Spleen (tissue), 11 donors: ENCODE data around the gene CWC22. TPM values are rescaled to one million over a fixed set of nuclear protein-coding genes. Genes with fewer than 3 reads are reported as not detected.
"Not testable (repeated sequence)": the region's sequence is repeated elsewhere in the genome, so short reads cannot be mapped to it uniquely, and the experiment has no call there.

ENCODE experiments used
- DNase-seq: peaks from one replicate; pipeline ENCODE4 v3.0.0-alpha.2; 2020
- H3K27ac ChIP-seq, 8 donors: fragments of 200-600 bp; sonication (generic) in 7 of 8; 1 replicate in 4 of 8; 2 replicates in 4 of 8; pipeline versions ENCODE4 v1.5.0 to v1.8.0; 2016 to 2021; ENCODE audit warnings: inconsistent platforms in 4 of 8, mild to moderate bottlenecking in 4 of 8, moderate library complexity in 1 of 8
- H3K27me3 ChIP-seq, 7 donors: fragments of 200-600 bp; sonication (generic) in 6 of 7; replicated peaks in 1 of 7; 1 replicate in 4 of 7; 2 replicates in 3 of 7; pipeline versions ENCODE4 v1.5.0 to v1.8.0; 2016 to 2021; ENCODE audit warnings: inconsistent platforms in 3 of 7, mild to moderate bottlenecking in 1 of 7
- H3K36me3 ChIP-seq, 6 donors: fragments of 200-600 bp; sonication (generic) in 5 of 6; 1 replicate in 4 of 6; 2 replicates in 2 of 6; pipeline versions ENCODE4 v1.5.0 to v1.8.0; 2016 to 2021; ENCODE audit warnings: inconsistent platforms in 2 of 6
- H3K4me1 ChIP-seq, 6 donors: fragments of 200-600 bp; sonication (generic) in 5 of 6; 1 replicate in 3 of 6; 2 replicates in 3 of 6; pipeline versions ENCODE4 v1.5.0 to v1.8.0; 2016 to 2021; ENCODE audit warnings: inconsistent platforms in 3 of 6
- H3K4me3 ChIP-seq, 8 donors: fragments of 200-600 bp; sonication (generic) in 7 of 8; 1 replicate in 4 of 8; 2 replicates in 4 of 8; pipeline versions ENCODE4 v1.5.0 to v1.8.0; 2016 to 2021; ENCODE audit warnings: inconsistent platforms in 4 of 8, mild to moderate bottlenecking in 4 of 8, moderate library complexity in 2 of 8
- H3K9me3 ChIP-seq, 8 donors: fragments of 200-600 bp; sonication (generic) in 7 of 8; 1 replicate in 4 of 8; 2 replicates in 4 of 8; pipeline versions ENCODE4 v1.5.0 to v1.8.0; 2016 to 2021; ENCODE audit warnings: inconsistent platforms in 4 of 8
- POLR2A ChIP-seq, 3 donors: fragments of 450-650 bp; IDR thresholded peaks; one replicate each; pipeline ENCODE4 v1.5.1; 2017; ENCODE audit warnings: antibody characterized with exemption in 3 of 3, mild to moderate bottlenecking in 1 of 3
- POLR2AphosphoS5 ChIP-seq, 3 donors: sonication (generic); formaldehyde crosslinking; IDR thresholded peaks; one replicate each; pipeline ENCODE4 v1.5.1; 2017; ENCODE audit warnings: antibody characterized with exemption in 3 of 3
- WGBS, 5 donors: extraction: QIAGEN DNeasy Blood & Tissue Kit in 3 of 5; methylation state at CpG; one replicate each; pipeline versions ENCODE4 v1.1.5 to v1.1.7; 2013 to 2018; 5-methylcytosine and 5-hydroxymethylcytosine counted together
- intact Hi-C: fragments of 100-400 bp; cut with DNase I; formaldehyde crosslinking; loops from one replicate; pipeline ENCODE4 v1.15.0; 2023; ENCODE audit warnings: low total_unique reads
- polyA plus RNA-seq, 3 donors: library from polyadenylated mRNA; stranded (reverse); fragments of 200-250 nt; gene quantifications; one replicate each; pipeline ENCODE4 v1.2.1, GENCODE V29; 2013
- total RNA-seq, 7 donors: library from RNA; depleted of rRNA in 3 of 7; stranded (reverse); fragments of >200 nt in 3 of 7; fragmentation: NEBNext Ultra II Directional in 4 of 7; extraction: Animal tissue kit (Norgen Biotek cat#: 25700) in 4 of 7; gene quantifications; one replicate each; pipeline versions ENCODE4 v1.1.0 to v1.2.1, GENCODE V29; 2016 to 2021
- TF ChIP-seq, protein P1 (sequence below), 11 experiments: fragments of 200-600 bp in 7 of 11; fragments of 450-650 bp in 4 of 11; sonication (generic) in 4 of 11; IDR thresholded peaks in 8 of 11; conservative IDR thresholded peaks in 3 of 11; 1 replicate in 7 of 11; 2 replicates in 4 of 11; pipeline versions ENCODE4 v1.4.0 to v1.8.0; 2016 to 2021; ENCODE audit warnings: antibody characterized with exemption in 11 of 11, inconsistent platforms in 4 of 11, mild to moderate bottlenecking in 1 of 11
- donor health status: healthy with polysubstance abuse.
- donor health status: DM: no; HTN: no; CAD: no; lungs with moderate emphysema.
- donor health status: DM: no; HTN: no; CAD: no.
- donor health status: Bipolar disorder and iron deficiency.
- donor health status: healthy.
- donor health status: DM: no; HTN: no; CAD: no.
- donor health status: DM: yes; HTN: yes; CAD: no.

The CWC22 gene
- total and polyA plus RNA-seq, 10 donors = 9.6 to 31.7 (median 21.5) TPM

DNA sequence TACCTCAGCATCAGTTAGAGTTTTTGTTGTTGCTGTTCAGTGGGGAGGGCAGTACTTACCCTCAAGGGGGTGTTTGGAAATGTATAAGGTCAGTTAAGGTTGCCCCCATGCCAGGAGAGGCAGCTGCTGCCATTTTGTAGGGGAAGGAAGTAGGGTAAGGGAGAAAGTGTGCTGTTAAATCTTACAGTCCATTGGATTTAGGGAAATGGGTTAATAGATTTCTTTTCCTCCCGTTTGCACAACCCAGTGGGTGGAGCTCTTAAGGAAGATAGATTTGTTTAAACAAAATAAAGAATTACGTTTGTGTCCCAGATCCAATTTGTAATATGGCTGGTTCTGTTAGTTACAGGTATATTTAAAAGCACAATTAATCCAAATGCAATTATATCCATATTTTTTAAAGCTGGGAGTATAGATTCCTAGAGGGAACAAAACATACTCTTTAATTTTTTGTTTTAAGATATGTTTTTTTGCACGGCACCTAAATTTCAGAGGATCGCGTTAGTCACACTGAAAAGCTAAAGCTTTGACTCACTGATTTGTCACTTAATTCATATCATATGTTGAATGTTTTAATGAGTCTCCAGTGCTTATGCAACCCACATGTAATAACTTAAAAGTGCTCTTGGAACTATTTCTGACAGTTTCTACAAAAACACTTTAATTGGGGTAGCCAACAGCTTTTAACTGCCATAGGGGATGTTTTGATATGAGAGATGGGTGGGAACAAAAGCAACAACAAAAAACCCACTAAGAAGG is 9.0 kb upstream of the CWC22 start:
- Histone ChIP-seq H3K4me1 (no peaks in the 10 kb centered on the region), H3K4me3 (no peak overlapping the region), H3K27me3 (no peaks in the 10 kb centered on the region), H3K27ac (no peak overlapping the region), H3K36me3 (no peaks in the 10 kb centered on the region), H3K9me3 (no peaks in the 10 kb centered on the region)
- intact Hi-C loops = no loop called here
- TF ChIP-seq, protein P1, sequence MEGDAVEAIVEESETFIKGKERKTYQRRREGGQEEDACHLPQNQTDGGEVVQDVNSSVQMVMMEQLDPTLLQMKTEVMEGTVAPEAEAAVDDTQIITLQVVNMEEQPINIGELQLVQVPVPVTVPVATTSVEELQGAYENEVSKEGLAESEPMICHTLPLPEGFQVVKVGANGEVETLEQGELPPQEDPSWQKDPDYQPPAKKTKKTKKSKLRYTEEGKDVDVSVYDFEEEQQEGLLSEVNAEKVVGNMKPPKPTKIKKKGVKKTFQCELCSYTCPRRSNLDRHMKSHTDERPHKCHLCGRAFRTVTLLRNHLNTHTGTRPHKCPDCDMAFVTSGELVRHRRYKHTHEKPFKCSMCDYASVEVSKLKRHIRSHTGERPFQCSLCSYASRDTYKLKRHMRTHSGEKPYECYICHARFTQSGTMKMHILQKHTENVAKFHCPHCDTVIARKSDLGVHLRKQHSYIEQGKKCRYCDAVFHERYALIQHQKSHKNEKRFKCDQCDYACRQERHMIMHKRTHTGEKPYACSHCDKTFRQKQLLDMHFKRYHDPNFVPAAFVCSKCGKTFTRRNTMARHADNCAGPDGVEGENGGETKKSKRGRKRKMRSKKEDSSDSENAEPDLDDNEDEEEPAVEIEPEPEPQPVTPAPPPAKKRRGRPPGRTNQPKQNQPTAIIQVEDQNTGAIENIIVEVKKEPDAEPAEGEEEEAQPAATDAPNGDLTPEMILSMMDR (IDR thresholded peaks at IDR 0.05 in 8 of 11, conservative IDR thresholded peaks at IDR 0.05 in 3 of 11) = no peak
- TF ChIP-seq POLR2A (IDR thresholded peaks at IDR 0.05) (no peak), POLR2AphosphoS5 (IDR thresholded peaks at IDR 0.05) (no peak)
- 56 to 77% (median 70%) methylated on average over 5 of the region's 5 CpGs for WGBS, 5 donors
- no peak for DNase-seq

DNA sequence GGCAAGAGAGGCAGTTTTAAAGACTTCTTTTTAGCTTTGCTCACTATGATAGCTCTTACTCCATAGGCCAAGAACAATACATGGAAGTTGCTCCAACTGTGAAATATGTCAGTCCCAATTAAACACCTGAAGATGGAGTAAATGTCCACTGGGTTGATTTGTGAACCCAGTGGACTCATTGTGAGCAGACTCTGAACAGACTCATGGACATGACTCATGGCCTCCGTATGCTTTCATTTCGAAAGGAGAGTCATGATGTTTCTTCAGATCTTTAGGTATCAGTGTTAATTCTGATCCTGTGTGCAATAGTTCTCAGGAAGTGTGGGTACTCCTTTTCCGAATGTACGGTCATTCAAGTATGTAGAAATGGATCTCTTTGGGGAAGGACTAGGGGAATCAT is 5.4 kb upstream of the CWC22 start:
- H3K27me3 ChIP-seq = no peaks in the 10 kb centered on the region
- H3K36me3 ChIP-seq = no peaks in the 10 kb centered on the region
- TF ChIP-seq, protein P1 (IDR thresholded peaks at IDR 0.05 in 8 of 11, conservative IDR thresholded peaks at IDR 0.05 in 3 of 11) = no peak
- TF ChIP-seq POLR2A (IDR thresholded peaks at IDR 0.05) (no peak), POLR2AphosphoS5 (IDR thresholded peaks at IDR 0.05) (no peak)
- no peaks in the 10 kb centered on the region for H3K9me3 ChIP-seq
- DNase-seq = no peak
- no peak overlapping the region for H3K27ac ChIP-seq
- intact Hi-C loops = no loop called here
- 79 to 95% (median 93%) methylated on average over 4 of the region's 4 CpGs for WGBS, 5 donors
- H3K4me3 ChIP-seq = no peak overlapping the region
- H3K4me1 ChIP-seq = peaks cover 0 to 3% (median 1%) of the 10 kb centered on the region in 6 donors

DNA sequence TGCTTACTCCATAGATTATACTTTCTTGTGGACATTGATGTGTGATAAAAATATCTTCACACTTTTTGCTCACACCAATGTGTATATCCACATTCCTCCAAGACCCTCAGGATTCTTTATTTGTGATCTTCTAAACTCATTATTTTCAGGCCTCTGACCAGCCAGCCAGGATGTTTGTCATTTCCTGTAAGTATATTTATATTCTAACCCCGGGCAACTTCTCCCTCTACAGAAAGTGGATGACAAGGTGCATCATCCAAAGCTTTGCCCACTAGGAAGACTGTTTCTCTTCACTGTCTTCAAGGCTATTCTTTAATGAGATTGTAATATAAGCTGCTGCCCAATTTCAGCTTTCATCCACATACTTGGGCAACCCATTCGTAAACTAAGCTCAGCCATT is 3.6 kb upstream of the CWC22 start:
- WGBS, 5 donors = 48 to 56% (median 50%) methylated on average over 2 of the region's 2 CpGs
- H3K36me3 ChIP-seq = no peaks in the 10 kb centered on the region
- TF ChIP-seq, protein P1 (IDR thresholded peaks at IDR 0.05 in 8 of 11, conservative IDR thresholded peaks at IDR 0.05 in 3 of 11) = no peak
- TF ChIP-seq POLR2A (IDR thresholded peaks at IDR 0.05) = no peak
- TF ChIP-seq POLR2AphosphoS5 (IDR thresholded peaks at IDR 0.05) = no peak
- no peak overlapping the region for H3K27ac ChIP-seq
- peaks cover 5 to 17% (median 12%) of the 10 kb centered on the region in 6 donors for H3K4me1 ChIP-seq
- intact Hi-C loops = no loop called here
- no peaks in the 10 kb centered on the region for H3K27me3 ChIP-seq
- H3K4me3 ChIP-seq = no peak overlapping the region
- H3K9me3 ChIP-seq = no peaks in the 10 kb centered on the region
- no peak for DNase-seq

DNA sequence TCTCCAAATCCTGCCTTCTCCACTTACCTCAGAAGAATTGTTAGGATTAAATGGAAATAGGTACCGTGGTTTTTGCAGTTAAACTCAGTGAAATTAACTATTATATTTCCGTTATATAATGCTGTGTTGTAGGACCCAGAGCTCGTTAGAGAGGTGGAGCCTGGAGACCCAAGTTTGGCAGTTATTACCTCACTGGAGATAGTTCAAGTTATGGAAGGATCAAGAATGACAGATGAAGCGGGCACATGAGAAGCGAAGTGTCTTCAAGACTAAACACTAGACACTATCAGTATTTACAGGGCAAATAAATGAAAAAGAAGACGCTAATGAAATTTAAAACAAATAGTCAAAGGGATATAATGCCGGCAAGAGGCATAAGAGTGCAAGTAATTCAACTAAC is 866 bp downstream of the CWC22 start:
- peak overlapping the region; percentile 91 to 99 (median 96) for H3K27ac ChIP-seq
- no peaks in the 10 kb centered on the region for H3K9me3 ChIP-seq
- H3K36me3 ChIP-seq = peaks cover 0 to 8% (median 0%) of the 10 kb centered on the region in 6 donors
- intact Hi-C loops = no loop called here
- no peaks in the 10 kb centered on the region for H3K27me3 ChIP-seq
- peaks cover 12 to 61% (median 46%) of the 10 kb centered on the region in 6 donors for H3K4me1 ChIP-seq
- WGBS, 5 donors = 7 to 12% (median 11%) methylated on average over 7 of the region's 7 CpGs
- peak overlapping the region; percentile 48 to 96 (median 79) for H3K4me3 ChIP-seq
- DNase-seq = no peak
- TF ChIP-seq POLR2A (IDR thresholded peaks at IDR 0.05) (no peak), POLR2AphosphoS5 (IDR thresholded peaks at IDR 0.05) (no peak)
- TF ChIP-seq, protein P1 (IDR thresholded peaks at IDR 0.05 in 8 of 11, conservative IDR thresholded peaks at IDR 0.05 in 3 of 11) = no peak

DNA sequence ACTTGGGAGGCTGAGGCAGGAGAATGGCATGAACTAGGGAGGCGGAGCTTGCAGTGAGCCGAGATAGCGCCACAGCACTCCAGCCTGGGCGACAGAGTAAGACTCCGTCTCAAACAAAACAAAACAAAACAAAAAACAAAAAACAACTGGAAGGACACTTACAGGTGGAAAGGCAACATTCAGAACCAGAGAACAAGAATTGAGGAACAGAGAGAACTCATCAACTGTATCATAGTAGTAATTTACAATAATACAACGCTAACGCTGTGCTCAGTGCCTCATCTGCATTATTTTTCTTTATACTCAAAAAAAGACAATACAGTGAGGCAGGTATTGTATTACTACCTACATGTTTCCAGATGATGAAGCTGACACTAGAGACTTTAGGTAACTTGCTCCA is 1.6 kb downstream of the CWC22 start:
- H3K27me3 ChIP-seq, H3K9me3 ChIP-seq, H3K36me3 ChIP-seq, intact Hi-C loops, H3K27ac ChIP-seq, DNase-seq: not testable (repeated sequence)
- peaks cover 12 to 68% (median 50%) of the 10 kb centered on the region in 6 donors for H3K4me1 ChIP-seq
- peak overlapping the region in 4 of 8 donors; percentile 69 to 96 (median 77) for H3K4me3 ChIP-seq
- WGBS, 5 donors = 84 to 90% (median 89%) methylated on average over 7 of the region's 7 CpGs
